Suprapubic skin (tissue), 4 donors: Measurements from ENCODE around the gene TMEM86B. TPM values are rescaled to one million over a fixed set of nuclear protein-coding genes. Genes with fewer than 3 reads are reported as not detected.

Source experiments
- DNase-seq, 2 donors: peaks; one replicate each; pipeline ENCODE4 v3.0.0-alpha.2; 2019; ENCODE audit warnings: low spot score in 2 of 2
- H3K27ac ChIP-seq: fragments of 200-600 bp; sonication (generic); one replicate; pipeline ENCODE4 v1.5.1; 2019
- H3K27me3 ChIP-seq: fragments of 200-600 bp; sonication (generic); one replicate; pipeline ENCODE4 v1.5.1; 2019
- H3K36me3 ChIP-seq: fragments of 200-600 bp; sonication (generic); one replicate; pipeline ENCODE4 v1.5.1; 2019
- H3K4me1 ChIP-seq: fragments of 200-600 bp; sonication (generic); one replicate; pipeline ENCODE4 v1.5.1; 2019
- H3K4me3 ChIP-seq: fragments of 200-600 bp; sonication (generic); one replicate; pipeline ENCODE4 v1.5.1; 2019; ENCODE audit warnings: mild to moderate bottlenecking
- H3K9me3 ChIP-seq: fragments of 200-600 bp; sonication (generic); one replicate; pipeline ENCODE4 v1.5.1; 2019
- EP300 ChIP-seq: sonication (generic); formaldehyde crosslinking; IDR thresholded peaks from one replicate; pipeline ENCODE4 v1.6.1; 2017; ENCODE audit warnings: antibody characterized with exemption
- POLR2A ChIP-seq, 2 donors: fragments of 450-650 bp; IDR thresholded peaks; one replicate each; pipeline ENCODE4 v1.6.1; 2017; ENCODE audit warnings: antibody characterized with exemption in 2 of 2, mild to moderate bottlenecking in 2 of 2, moderate library complexity in 2 of 2
- POLR2AphosphoS5 ChIP-seq, 3 donors: sonication (generic); formaldehyde crosslinking; IDR thresholded peaks; one replicate each; pipeline ENCODE4 v1.6.1; 2017; ENCODE audit warnings: antibody characterized with exemption in 3 of 3
- WGBS: methylation state at CpG from one replicate; pipeline ENCODE4 v1.1.5; 2018; 5-methylcytosine and 5-hydroxymethylcytosine counted together
- total RNA-seq, 4 donors: library from RNA; depleted of rRNA; stranded (reverse); fragments of >200 nt; gene quantifications; one replicate each; pipeline ENCODE4 v1.1.0, GENCODE V29; 2016
- TF ChIP-seq, protein P1 (sequence below), 2 donors: fragments of 200-600 bp in 1 of 2; fragments of 450-650 bp in 1 of 2; sonication (generic) in 1 of 2; IDR thresholded peaks; one replicate each; pipeline ENCODE4 v1.5.1; 2016 to 2019; ENCODE audit warnings: antibody characterized with exemption in 2 of 2, mild to moderate bottlenecking in 1 of 2, moderate library complexity in 1 of 2

The TMEM86B gene
- total RNA-seq, 4 donors from 2014 or later, result 2.0 to 9.4 (median 4.2) TPM

DNA sequence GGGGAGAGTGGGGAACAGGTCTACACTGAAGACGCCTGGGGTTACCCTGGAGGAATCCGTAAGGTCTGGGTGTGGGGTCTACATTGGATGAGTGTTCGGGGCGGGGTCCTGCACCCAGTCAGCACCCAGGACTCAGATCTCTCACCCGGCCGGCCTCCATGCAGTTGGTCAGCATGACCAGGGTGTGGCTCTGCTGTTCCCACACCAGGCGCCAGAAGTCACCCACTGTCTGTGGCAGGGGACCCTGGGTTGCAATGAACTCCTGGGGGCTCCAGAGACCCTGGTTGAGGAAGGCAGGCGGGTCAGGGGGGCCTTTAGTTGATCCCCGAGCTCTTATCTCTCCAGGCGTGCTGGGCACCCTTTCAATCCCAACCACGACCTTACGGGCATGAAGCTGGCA, 42.5 kb downstream of the TMEM86B start:
- no peak for TF ChIP-seq EP300
- TF ChIP-seq, protein P1, sequence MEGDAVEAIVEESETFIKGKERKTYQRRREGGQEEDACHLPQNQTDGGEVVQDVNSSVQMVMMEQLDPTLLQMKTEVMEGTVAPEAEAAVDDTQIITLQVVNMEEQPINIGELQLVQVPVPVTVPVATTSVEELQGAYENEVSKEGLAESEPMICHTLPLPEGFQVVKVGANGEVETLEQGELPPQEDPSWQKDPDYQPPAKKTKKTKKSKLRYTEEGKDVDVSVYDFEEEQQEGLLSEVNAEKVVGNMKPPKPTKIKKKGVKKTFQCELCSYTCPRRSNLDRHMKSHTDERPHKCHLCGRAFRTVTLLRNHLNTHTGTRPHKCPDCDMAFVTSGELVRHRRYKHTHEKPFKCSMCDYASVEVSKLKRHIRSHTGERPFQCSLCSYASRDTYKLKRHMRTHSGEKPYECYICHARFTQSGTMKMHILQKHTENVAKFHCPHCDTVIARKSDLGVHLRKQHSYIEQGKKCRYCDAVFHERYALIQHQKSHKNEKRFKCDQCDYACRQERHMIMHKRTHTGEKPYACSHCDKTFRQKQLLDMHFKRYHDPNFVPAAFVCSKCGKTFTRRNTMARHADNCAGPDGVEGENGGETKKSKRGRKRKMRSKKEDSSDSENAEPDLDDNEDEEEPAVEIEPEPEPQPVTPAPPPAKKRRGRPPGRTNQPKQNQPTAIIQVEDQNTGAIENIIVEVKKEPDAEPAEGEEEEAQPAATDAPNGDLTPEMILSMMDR (IDR thresholded peaks at IDR 0.05), result no peak
- no peak for TF ChIP-seq POLR2A (IDR thresholded peaks at IDR 0.05)
- TF ChIP-seq POLR2AphosphoS5 (IDR thresholded peaks at IDR 0.05), result no peak
- no peak for DNase-seq
- Histone ChIP-seq H3K4me1 (peaks cover 17% of the 10 kb centered on the region), H3K27me3 (peaks cover 44% of the 10 kb centered on the region), H3K27ac (no peak overlapping the region), H3K4me3 (no peak overlapping the region), H3K36me3 (no peaks in the 10 kb centered on the region), H3K9me3 (no peaks in the 10 kb centered on the region)
- 100% methylated on average over 1 of the region's 12 CpGs for WGBS

DNA sequence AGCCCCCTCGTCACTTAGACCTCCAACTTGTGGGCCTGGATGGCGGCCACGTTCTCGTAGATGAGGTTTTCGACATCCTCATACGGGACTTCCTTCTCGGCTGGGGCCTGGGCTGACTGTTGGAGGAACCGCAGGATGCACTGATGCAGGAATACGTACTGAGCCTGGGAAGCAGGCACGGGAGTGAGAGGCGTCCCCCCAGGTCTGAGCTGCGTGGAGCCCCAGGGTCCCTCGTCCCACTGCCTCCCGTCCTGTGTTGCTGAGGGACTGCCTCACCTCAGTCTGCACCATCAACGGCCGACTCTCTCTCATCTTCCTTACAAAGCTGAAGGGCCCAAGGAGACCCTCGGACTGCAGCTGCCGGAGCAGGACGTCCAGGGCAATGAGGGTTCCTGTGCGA, 46.8 kb downstream of the TMEM86B start:
- H3K36me3 ChIP-seq, result no peaks in the 10 kb centered on the region
- TF ChIP-seq POLR2AphosphoS5 (IDR thresholded peaks at IDR 0.05), result no peak
- TF ChIP-seq, protein P1 (IDR thresholded peaks at IDR 0.05), result no peak
- TF ChIP-seq EP300, result no peak
- no peak for TF ChIP-seq POLR2A (IDR thresholded peaks at IDR 0.05)
- H3K27me3 ChIP-seq, result peaks cover 87% of the 10 kb centered on the region
- H3K27ac ChIP-seq, result no peak overlapping the region
- no peak for DNase-seq
- WGBS, result 68% methylated on average over 14 of the region's 20 CpGs
- no peak overlapping the region for H3K4me3 ChIP-seq
- peaks cover 17% of the 10 kb centered on the region for H3K4me1 ChIP-seq
- no peaks in the 10 kb centered on the region for H3K9me3 ChIP-seq

DNA sequence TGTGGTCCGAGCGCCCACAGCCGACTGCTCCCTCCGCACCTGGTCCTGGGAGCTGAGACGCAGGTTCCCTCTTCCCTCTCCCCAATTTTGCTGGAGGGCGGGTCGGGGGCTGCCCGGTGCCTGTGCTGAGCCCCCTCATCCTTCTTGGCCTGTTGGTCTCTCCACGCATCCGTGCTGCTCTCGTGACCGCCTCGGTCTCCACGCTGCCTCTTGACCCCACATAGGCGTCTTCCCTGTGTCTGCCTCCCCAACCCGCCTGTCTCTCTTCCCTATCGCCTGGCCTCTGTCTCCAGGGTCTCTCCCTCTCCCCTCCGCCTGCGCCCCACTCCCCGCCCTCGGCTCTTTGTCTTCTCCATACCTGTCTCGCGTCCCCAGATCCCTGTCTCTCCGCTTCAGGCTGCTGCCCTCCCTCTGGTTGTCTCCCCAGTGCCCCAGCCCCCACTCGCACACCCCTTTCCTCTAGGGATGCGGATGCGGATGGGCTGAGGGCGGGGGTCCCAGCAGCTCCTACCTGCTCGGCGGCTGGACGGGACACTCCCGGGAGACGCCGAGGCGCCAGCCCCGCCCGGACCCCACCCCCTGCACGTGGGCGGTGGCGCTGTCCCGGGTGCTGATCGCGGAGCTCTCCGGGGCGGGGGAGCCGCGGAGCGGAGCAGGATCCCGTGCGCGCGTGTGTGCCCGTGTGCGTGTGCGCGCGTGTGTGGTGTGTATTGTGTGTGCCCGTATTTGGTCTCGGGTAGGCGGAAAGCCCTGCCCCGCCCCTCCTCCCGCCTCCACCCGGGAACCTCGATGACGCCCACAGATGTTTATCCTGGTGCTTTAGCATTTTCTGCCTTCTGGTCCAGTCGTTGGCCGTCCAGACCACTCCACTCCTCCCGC, 48.7 kb downstream of the TMEM86B start, which contains the start of gene SYT5:
Gene SYT5, minus strand, starts transcription at position 684 of the 879 bp plus-strand sequence. CDS start 1,248 bp downstream, outside the sequence.
- WGBS, result 1% methylated on average over 49 of the region's 68 CpGs

DNA sequence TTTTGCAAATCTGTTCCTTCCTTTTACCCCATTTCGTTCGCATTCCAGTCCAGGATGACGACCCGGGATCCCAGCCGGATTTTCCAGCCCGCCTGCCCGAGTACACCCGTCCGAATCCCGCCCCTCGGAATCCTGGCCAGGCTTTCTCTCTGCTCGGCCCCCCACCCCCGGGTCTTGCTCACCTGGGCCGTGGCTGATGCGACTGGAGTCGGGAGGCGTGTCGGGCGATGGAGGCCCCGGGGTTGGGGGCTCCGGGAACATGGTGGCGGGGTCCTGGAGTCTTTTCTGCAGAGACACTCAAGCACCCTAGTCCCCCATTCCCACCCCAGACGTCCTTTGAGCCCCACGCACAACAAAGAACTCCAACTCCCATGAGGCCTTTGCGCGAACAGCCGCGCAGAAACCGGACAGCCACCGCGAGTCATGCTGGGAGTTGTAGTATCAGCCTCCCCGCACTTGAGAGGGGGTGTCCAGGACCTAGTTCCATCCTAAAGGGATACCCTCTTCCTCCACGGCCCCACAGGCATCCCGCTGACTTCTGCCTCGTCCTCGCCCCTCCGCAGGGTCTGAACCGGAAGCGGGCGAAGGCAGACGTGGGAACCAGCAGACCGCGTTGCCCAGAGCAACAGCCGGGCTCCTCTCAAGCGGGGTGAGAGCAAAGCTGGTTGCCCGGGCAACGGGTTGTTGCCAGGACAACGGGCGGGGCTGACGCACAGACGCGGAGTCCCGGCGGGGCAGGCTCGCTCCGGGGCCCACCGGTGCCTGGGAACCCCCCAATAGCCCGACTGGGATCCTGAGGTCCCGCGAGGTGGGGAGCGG, 49.6 kb downstream of the TMEM86B start:
- TF ChIP-seq, protein P1 (IDR thresholded peaks at IDR 0.05), result no peak
- TF ChIP-seq POLR2AphosphoS5 (IDR thresholded peaks at IDR 0.05) (no peak), POLR2A (IDR thresholded peaks at IDR 0.05) (no peak), EP300 (no peak)
- H3K27me3 ChIP-seq, result peaks cover 99% of the 10 kb centered on the region
- DNase-seq, result peak in 1 of 2 donors; percentile 72
- no peaks in the 10 kb centered on the region for H3K9me3 ChIP-seq
- 6% methylated on average over 41 of the region's 61 CpGs for WGBS
- H3K36me3 ChIP-seq, result no peaks in the 10 kb centered on the region
- H3K4me1 ChIP-seq, result peaks cover 21% of the 10 kb centered on the region
- H3K27ac ChIP-seq, result no peak overlapping the region
- peak overlapping the region; percentile 22 for H3K4me3 ChIP-seq

More for the DNA sequence above, 48.7 kb downstream of the TMEM86B start, which contains the start of gene SYT5:
- no peak for DNase-seq
- Histone ChIP-seq H3K27ac (no peak within 1 kb of the TSS), H3K4me3 (peak within 1 kb of the TSS; percentile 22), H3K36me3 (no peaks in the 10 kb centered on the region), H3K27me3 (peaks cover 90% of the 10 kb centered on the region), H3K4me1 (peaks cover 17% of the 10 kb centered on the region), H3K9me3 (no peaks in the 10 kb centered on the region)
- TF ChIP-seq EP300 (no peak), POLR2AphosphoS5 (IDR thresholded peaks at IDR 0.05) (no peak), POLR2A (IDR thresholded peaks at IDR 0.05) (no peak)
- TF ChIP-seq, protein P1 (IDR thresholded peaks at IDR 0.05), result no peak

Other genes starting within 250 kb of the TMEM86B start
- 1 to 10 TPM in 2 of 4 donors, under 1 TPM in 1, not detected in 1; 0.42 to 2.6 (median 1.7) TPM for gene GP6, start 190.5 kb downstream of the TMEM86B start, total RNA-seq
- 100 to 1,000 TPM in 2 of 4 donors, 10 to 100 TPM in 2; 70.6 to 225 (median 108) TPM for gene RDH13, start 165.6 kb downstream of the TMEM86B start, total RNA-seq
- gene EPS8L1, start 152.9 kb downstream of the TMEM86B start, total RNA-seq, result 100 to 1,000 TPM; 243 to 384 (median 304) TPM
- 100 to 1,000 TPM in 1 of 4 donors, 10 to 100 TPM in 3; 51.7 to 126 (median 78.7) TPM for gene PPP1R12C, start 111.1 kb downstream of the TMEM86B start, total RNA-seq
- gene TNNT1, start 79.6 kb downstream of the TMEM86B start, total RNA-seq, result 10 to 100 TPM; 13.6 to 46.7 (median 19.6) TPM
- gene TNNI3, start 71.0 kb downstream of the TMEM86B start, total RNA-seq, result 1 to 10 TPM; 1.7 to 4.7 (median 3.2) TPM
- gene DNAAF3, start 62.1 kb downstream of the TMEM86B start, total RNA-seq, result 10 to 100 TPM in 1 of 4 donors, 1 to 10 TPM in 1, under 1 TPM in 2; 0.48 to 10.6 (median 3.1) TPM
- gene SYT5, start 48.5 kb downstream of the TMEM86B start, total RNA-seq, result 1 to 10 TPM in 3 of 4 donors, not detected in 1; 1.1 to 7.8 (median 6.8) TPM
- 1 to 10 TPM in 2 of 4 donors, under 1 TPM in 1, not detected in 1; 0.34 to 1.4 (median 1.1) TPM for gene PTPRH, start 19.3 kb downstream of the TMEM86B start, total RNA-seq
- gene PPP6R1, start 30.3 kb upstream of the TMEM86B start, total RNA-seq, result 10 to 100 TPM; 49.0 to 56.2 (median 51.3) TPM
- gene HSPBP1, start 51.3 kb upstream of the TMEM86B start, total RNA-seq, result 10 to 100 TPM; 17.9 to 46.7 (median 36.7) TPM
- gene BRSK1, start 55.2 kb upstream of the TMEM86B start, total RNA-seq, result 1 to 10 TPM in 3 of 4 donors, under 1 TPM in 1; 0.68 to 2.3 (median 1.6) TPM
- gene TMEM150B, start 96.6 kb upstream of the TMEM86B start, total RNA-seq, result not detected
- 10 to 100 TPM; 17.3 to 61.8 (median 39.1) TPM for gene KMT5C, start 111.1 kb upstream of the TMEM86B start, total RNA-seq
- gene COX6B2, start 126.0 kb upstream of the TMEM86B start, total RNA-seq, result 1 to 10 TPM in 3 of 4 donors, under 1 TPM in 1; 0.47 to 1.9 (median 1.3) TPM
- gene GARIN5B, start 134.5 kb upstream of the TMEM86B start, total RNA-seq, result not detected
- gene IL11, start 141.7 kb upstream of the TMEM86B start, total RNA-seq, result 1 to 10 TPM in 3 of 4 donors, under 1 TPM in 1; 0.97 to 1.7 (median 1.2) TPM
- not detected for gene TMEM190, start 148.1 kb upstream of the TMEM86B start, total RNA-seq
- 10 to 100 TPM in 3 of 4 donors, 1 to 10 TPM in 1; 6.3 to 37.1 (median 29.3) TPM for gene TMEM238, start 155.5 kb upstream of the TMEM86B start, total RNA-seq
- gene RPL28, start 157.2 kb upstream of the TMEM86B start, total RNA-seq, result 100 to 1,000 TPM; 605 to 767 (median 714) TPM
- gene UBE2S, start 179.0 kb upstream of the TMEM86B start, total RNA-seq, result 10 to 100 TPM in 2 of 4 donors, 1 to 10 TPM in 2; 7.4 to 17.0 (median 12.2) TPM
- gene SHISA7, start 214.5 kb upstream of the TMEM86B start, total RNA-seq, result under 1 TPM in 2 of 4 donors, not detected in 2; 0.08 to 0.26 TPM
- 10 to 100 TPM; 44.7 to 97.2 (median 87.5) TPM for gene ISOC2, start 232.9 kb upstream of the TMEM86B start, total RNA-seq
- gene C19orf85, start 236.0 kb upstream of the TMEM86B start, total RNA-seq, result not detected
- 10 to 100 TPM; 17.3 to 22.9 (median 19.8) TPM for gene ZNF628, start 247.9 kb upstream of the TMEM86B start, total RNA-seq